ENCODE measurements around the gene TRRAP.

TRRAP gene

GRCh38 chr7:98956469-98956868 lies 78.1 kb downstream of the TRRAP start:
- DNase-seq, result no peak

GRCh38 chr7:98956937-98957336 lies 78.6 kb downstream of the TRRAP start:
- no peak for DNase-seq

GRCh38 chr7:98957766-98958165 lies 79.4 kb downstream of the TRRAP start:
- no peak for DNase-seq

- no peak for DNase-seq
Observed at GRCh38 chr7:98958968-98959367, 80.6 kb downstream of the TRRAP start.

GRCh38 chr7:98963305-98963704 lies 85.0 kb downstream of the TRRAP start:
- DNase-seq, result no peak

GRCh38 chr7:98964596-98964995 lies 86.3 kb downstream of the TRRAP start:
- DNase-seq, result no peak

- no peak for DNase-seq
Observed at GRCh38 chr7:98968621-98969020, 90.3 kb downstream of the TRRAP start.

GRCh38 chr7:98969386-98969785 lies 91.1 kb downstream of the TRRAP start:
- DNase-seq, result no peak

- DNase-seq, result no peak
Observed at GRCh38 chr7:98970016-98970615, 91.8 kb downstream of the TRRAP start.

- DNase-seq, result no peak
Observed at GRCh38 chr7:98970805-98971204, 92.5 kb downstream of the TRRAP start.

GRCh38 chr7:98974205-98974604 lies 95.9 kb downstream of the TRRAP start:
- no peak for DNase-seq

- DNase-seq, result no peak
Observed at GRCh38 chr7:98974906-98975816, 96.8 kb downstream of the TRRAP start.

GRCh38 chr7:98976396-98977185 lies 98.3 kb downstream of the TRRAP start:
- no peak for DNase-seq

GRCh38 chr7:98978672-98979071 lies 100.3 kb downstream of the TRRAP start:
- no peak for DNase-seq

- DNase-seq, result no peak
Observed at GRCh38 chr7:98981701-98982100, 103.4 kb downstream of the TRRAP start.

- no peak for DNase-seq
Observed at GRCh38 chr7:98982686-98983085, 104.4 kb downstream of the TRRAP start.

- DNase-seq, result no peak
Observed at GRCh38 chr7:98984126-98984525, 105.8 kb downstream of the TRRAP start.

- DNase-seq, result no peak
Observed at GRCh38 chr7:98985406-98985805, 107.1 kb downstream of the TRRAP start.

- DNase-seq, result no peak
Observed at GRCh38 chr7:98985945-98986344, 107.6 kb downstream of the TRRAP start.

GRCh38 chr7:98988641-98989040 lies 110.3 kb downstream of the TRRAP start:
- no peak for DNase-seq

- DNase-seq, result no peak
Observed at GRCh38 chr7:98990356-98990755, 112.0 kb downstream of the TRRAP start.

GRCh38 chr7:98991141-98991540 lies 112.8 kb downstream of the TRRAP start:
- no peak for DNase-seq

GRCh38 chr7:98992076-98992475 lies 113.7 kb downstream of the TRRAP start:
- no peak for DNase-seq

Data from NCI-H187 (cell line).